HepG2 (cell line): ENCODE data around the gene KSR1. TPM values are rescaled to one million over a fixed set of nuclear protein-coding genes. Genes with fewer than 3 reads are reported as not detected.

Source experiments
- ESRRA ChIP-seq: sonication (generic); formaldehyde crosslinking; IDR thresholded peaks from 2 replicates; pipeline ENCODE4 v1.5.1; 2020; ENCODE audit warnings: mild to moderate bottlenecking, low read depth, missing genetic modification reagents
- MBD4 ChIP-seq: IDR thresholded peaks from 2 replicates; pipeline ENCODE4 v1.6.1; 2012; ENCODE audit warnings: low read length, inconsistent platforms, borderline replicate concordance
- NR2F6 ChIP-seq, 2 experiments: IDR thresholded peaks; 2 replicates each; pipeline ENCODE4 v1.6.1; 2016; ENCODE audit warnings: antibody characterized with exemption in 1 of 2, mild to moderate bottlenecking in 1 of 2
- RCOR2 ChIP-seq: IDR thresholded peaks from 2 replicates; pipeline ENCODE4 v1.6.1; 2016; ENCODE audit warnings: missing biosample characterization, missing genetic modification reagents
- SALL1 ChIP-seq: sonication (generic); formaldehyde crosslinking; IDR thresholded peaks from 2 replicates; pipeline ENCODE4 v1.8.0; 2022; ENCODE audit warnings: mild to moderate bottlenecking, missing genetic modification reagents
- SIN3B ChIP-seq: fragments of 150-350 bp; IDR thresholded peaks from 2 replicates; pipeline ENCODE4 v1.6.1; 2014; ENCODE audit warnings: low read length
- ZBTB20 ChIP-seq: sonication (generic); formaldehyde crosslinking; IDR thresholded peaks from 2 replicates; pipeline ENCODE4 v1.8.1; 2023; ENCODE audit warnings: missing genetic modification reagents, low read depth, mild to moderate bottlenecking, borderline replicate concordance
- ZBTB7B ChIP-seq: sonication (generic); formaldehyde crosslinking; IDR thresholded peaks from 2 replicates; pipeline ENCODE4 v1.4.0; 2020; ENCODE audit warnings: missing genetic modification reagents
- ZC3H4 ChIP-seq: sonication (generic); formaldehyde crosslinking; IDR thresholded peaks from 2 replicates; pipeline ENCODE4 v1.4.0; 2020; ENCODE audit warnings: missing genetic modification reagents, borderline replicate concordance
- ZMYM3 ChIP-seq: sonication (generic); formaldehyde crosslinking; IDR thresholded peaks from 2 replicates; pipeline ENCODE4 v1.5.1; 2020; ENCODE audit warnings: mild to moderate bottlenecking, missing genetic modification reagents
- ZMYM4 ChIP-seq: sonication (generic); formaldehyde crosslinking; IDR thresholded peaks from 2 replicates; pipeline ENCODE4 v1.8.1; 2023; ENCODE audit warnings: mild to moderate bottlenecking, missing genetic modification reagents
- ZNF326 ChIP-seq: sonication (generic); formaldehyde crosslinking; IDR thresholded peaks from 2 replicates; pipeline ENCODE4 v1.4.0; 2020; ENCODE audit warnings: missing genetic modification reagents, borderline replicate concordance
- ZNF569 ChIP-seq: sonication (generic); formaldehyde crosslinking; IDR thresholded peaks from 2 replicates; pipeline ENCODE4 v1.5.0; 2020; ENCODE audit warnings: mild to moderate bottlenecking, missing genetic modification reagents, moderate library complexity, borderline replicate concordance
- polyA plus RNA-seq, 8 experiments: library from polyadenylated mRNA; depleted of rRNA in 3 of 8; stranded (reverse) in 7 of 8; unstranded in 1 of 8; fragments of >200 nt; fragmentation: Illumina TruSeq in 4 of 8; extraction: Trizol in 4 of 8; gene quantifications; 2 replicates each; pipeline versions ENCODE4 v1.2.1 to v1.2.3, GENCODE V29; 2011 to 2016; ENCODE audit warnings: low read depth in 4 of 8, missing spikeins in 1 of 8, mixed read lengths in 1 of 8; ENCODE audit not compliant: insufficient read depth in 1 of 8
- total RNA-seq, 5 experiments: library from RNA; depleted of rRNA; stranded (reverse); fragments of >200 nt; fragmentation: Illumina TruSeq; extraction: Trizol; gene quantifications; 2 replicates each; pipeline ENCODE4 v1.2.3, GENCODE V29; 2016; ENCODE audit warnings: low read depth in 1 of 5
- TF ChIP-seq, protein P1 (sequence below): sonication (generic); formaldehyde crosslinking; IDR thresholded peaks from 2 replicates; pipeline ENCODE4 v1.4.0; 2020; ENCODE audit warnings: missing genetic modification reagents
- TF ChIP-seq, protein P2 (sequence below): sonication (generic); formaldehyde crosslinking; IDR thresholded peaks from 2 replicates; pipeline ENCODE4 v1.5.0; 2020; ENCODE audit warnings: missing genetic modification reagents
- TF ChIP-seq, protein P3 (sequence below): IDR thresholded peaks from 2 replicates; pipeline ENCODE4 v1.6.1; 2016; ENCODE audit warnings: mild to moderate bottlenecking

Gene KSR1
- total and polyA plus RNA-seq, 2 of the 13 experiments (the other 11 are each of a cell fraction or from before 2014, with no cell fraction given): 10.1 to 16.6 TPM

DNA sequence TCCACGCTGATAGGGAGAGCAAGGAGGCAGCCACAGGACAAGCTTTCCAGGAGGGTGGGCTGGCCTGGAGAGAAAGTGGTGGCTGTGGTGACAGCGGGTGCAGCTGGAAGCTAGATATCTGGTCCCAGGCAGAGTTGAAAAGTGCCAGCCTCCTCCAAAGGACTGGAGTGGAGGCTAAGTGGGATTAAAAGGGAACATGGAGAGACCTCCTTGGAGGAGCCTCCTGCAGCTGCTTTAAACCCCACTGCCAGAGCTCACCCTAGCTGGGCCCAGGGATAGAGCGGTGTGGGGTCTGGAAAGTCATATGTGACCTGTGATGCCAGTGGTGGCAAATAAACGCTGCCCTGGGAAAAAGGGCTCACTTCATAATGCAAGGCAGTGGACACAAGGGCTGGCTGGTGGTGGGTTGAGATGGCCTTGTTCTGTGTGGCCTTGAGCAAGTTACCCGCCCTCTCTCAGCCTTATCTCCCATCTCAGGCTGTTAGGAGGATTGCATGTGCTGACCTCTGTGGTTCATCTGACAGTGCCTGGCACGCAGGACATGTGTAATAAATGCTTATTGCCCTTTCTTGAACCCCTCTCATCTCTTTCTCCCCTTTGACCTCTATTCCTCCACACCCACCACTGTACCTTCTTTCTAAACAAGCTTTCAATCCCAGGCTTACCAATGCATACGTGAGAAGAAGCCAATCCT, 113.8 kb downstream of the KSR1 start (continued):
- TF ChIP-seq, protein P1, sequence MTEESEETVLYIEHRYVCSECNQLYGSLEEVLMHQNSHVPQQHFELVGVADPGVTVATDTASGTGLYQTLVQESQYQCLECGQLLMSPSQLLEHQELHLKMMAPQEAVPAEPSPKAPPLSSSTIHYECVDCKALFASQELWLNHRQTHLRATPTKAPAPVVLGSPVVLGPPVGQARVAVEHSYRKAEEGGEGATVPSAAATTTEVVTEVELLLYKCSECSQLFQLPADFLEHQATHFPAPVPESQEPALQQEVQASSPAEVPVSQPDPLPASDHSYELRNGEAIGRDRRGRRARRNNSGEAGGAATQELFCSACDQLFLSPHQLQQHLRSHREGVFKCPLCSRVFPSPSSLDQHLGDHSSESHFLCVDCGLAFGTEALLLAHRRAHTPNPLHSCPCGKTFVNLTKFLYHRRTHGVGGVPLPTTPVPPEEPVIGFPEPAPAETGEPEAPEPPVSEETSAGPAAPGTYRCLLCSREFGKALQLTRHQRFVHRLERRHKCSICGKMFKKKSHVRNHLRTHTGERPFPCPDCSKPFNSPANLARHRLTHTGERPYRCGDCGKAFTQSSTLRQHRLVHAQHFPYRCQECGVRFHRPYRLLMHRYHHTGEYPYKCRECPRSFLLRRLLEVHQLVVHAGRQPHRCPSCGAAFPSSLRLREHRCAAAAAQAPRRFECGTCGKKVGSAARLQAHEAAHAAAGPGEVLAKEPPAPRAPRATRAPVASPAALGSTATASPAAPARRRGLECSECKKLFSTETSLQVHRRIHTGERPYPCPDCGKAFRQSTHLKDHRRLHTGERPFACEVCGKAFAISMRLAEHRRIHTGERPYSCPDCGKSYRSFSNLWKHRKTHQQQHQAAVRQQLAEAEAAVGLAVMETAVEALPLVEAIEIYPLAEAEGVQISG (CRISPR knock-in tag): peak; percentile 54
- TF ChIP-seq MBD4 (no peak), ZMYM4 (CRISPR knock-in tag) (peak; percentile 60; the same call in 1 of the 2 replicates), SIN3B (no peak), RCOR2 (0 out of 2 replicates have a peak, but pooled peaks have one; percentile 42), ZBTB7B (CRISPR knock-in tag) (peak; percentile 66; the same call in 1 of the 2 replicates), ESRRA (CRISPR knock-in tag) (no peak), ZC3H4 (CRISPR knock-in tag) (no peak), ZBTB20 (CRISPR knock-in tag) (0 out of 2 replicates have a peak, but pooled peaks have one; percentile 41), NR2F6 (IDR thresholded peaks at IDR 0.05) (peak; percentile 90), NR2F6 (CRISPR knock-in tag; IDR thresholded peaks at IDR 0.05) (peak; percentile 95), ZMYM3 (CRISPR knock-in tag) (peak; percentile 70; the same call in 1 of the 2 replicates), ZNF569 (CRISPR knock-in tag) (no peak), ZNF326 (no peak), SALL1 (CRISPR knock-in tag) (peak; percentile 56)
- TF ChIP-seq, protein P2, sequence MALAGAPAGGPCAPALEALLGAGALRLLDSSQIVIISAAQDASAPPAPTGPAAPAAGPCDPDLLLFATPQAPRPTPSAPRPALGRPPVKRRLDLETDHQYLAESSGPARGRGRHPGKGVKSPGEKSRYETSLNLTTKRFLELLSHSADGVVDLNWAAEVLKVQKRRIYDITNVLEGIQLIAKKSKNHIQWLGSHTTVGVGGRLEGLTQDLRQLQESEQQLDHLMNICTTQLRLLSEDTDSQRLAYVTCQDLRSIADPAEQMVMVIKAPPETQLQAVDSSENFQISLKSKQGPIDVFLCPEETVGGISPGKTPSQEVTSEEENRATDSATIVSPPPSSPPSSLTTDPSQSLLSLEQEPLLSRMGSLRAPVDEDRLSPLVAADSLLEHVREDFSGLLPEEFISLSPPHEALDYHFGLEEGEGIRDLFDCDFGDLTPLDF: no peak
- TF ChIP-seq, protein P3, sequence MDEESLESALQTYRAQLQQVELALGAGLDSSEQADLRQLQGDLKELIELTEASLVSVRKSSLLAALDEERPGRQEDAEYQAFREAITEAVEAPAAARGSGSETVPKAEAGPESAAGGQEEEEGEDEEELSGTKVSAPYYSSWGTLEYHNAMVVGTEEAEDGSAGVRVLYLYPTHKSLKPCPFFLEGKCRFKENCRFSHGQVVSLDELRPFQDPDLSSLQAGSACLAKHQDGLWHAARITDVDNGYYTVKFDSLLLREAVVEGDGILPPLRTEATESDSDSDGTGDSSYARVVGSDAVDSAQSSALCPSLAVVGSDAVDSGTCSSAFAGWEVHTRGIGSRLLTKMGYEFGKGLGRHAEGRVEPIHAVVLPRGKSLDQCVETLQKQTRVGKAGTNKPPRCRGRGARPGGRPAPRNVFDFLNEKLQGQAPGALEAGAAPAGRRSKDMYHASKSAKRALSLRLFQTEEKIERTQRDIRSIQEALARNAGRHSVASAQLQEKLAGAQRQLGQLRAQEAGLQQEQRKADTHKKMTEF (CRISPR knock-in tag): peak; percentile 50; the same call in 1 of the 2 replicates
